ENCODE data around the gene ZNF503.

The ZNF503 gene

DNA sequence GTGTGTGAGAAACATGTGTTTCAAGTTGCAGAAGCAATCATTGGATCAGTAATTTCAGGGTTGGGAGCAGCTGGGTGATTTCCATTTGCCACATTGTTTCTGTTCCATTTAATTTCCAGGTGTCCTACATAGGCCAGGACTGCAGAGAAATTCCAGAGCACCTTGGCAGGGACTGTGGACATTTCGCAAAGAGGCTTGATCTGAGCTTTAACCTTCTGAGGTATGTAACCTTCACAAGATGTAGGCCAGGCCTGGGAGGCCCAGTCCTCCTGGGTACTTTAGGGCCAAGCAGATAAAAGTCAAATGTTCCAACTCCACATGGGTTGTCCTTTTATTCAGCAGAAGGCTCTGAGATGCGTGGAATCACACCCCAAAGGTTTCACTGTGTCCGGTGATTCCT lies 36.7 kb upstream of the ZNF503 start:
- Histone ChIP-seq H2BK120ac (ENCODE audit: insufficient read depth, low read length, poor library complexity) (no peak overlapping the region), H3K14ac (ENCODE audit: low read length) (no peak overlapping the region), H4K91ac (ENCODE audit: low read depth, low read length) (no peak overlapping the region), H4K8ac (ENCODE audit: low read depth, low read length) (no peak overlapping the region), H2BK12ac (ENCODE audit: low read length) (no peak overlapping the region), H3K18ac (ENCODE audit: low read length) (no peak overlapping the region), H3K27me3 (ENCODE audit: insufficient read depth, low read length) (no peaks in the 10 kb centered on the region), H3K27ac (ENCODE audit: low read depth, low read length) (no peak overlapping the region), H3K79me1 (ENCODE audit: low read length) (no peaks in the 10 kb centered on the region), H3K23ac (ENCODE audit: low read length) (no peak overlapping the region), H2AFZ (ENCODE audit: insufficient read depth, low read length, poor library complexity) (no peak overlapping the region), H3K4me2 (ENCODE audit: low read length) (no peak overlapping the region), H4K12ac (ENCODE audit: low read depth, low read length) (no peak overlapping the region), H2AK5ac (ENCODE audit: low read length) (no peak overlapping the region), H3K79me2 (ENCODE audit: control insufficient read depth, insufficient read depth, low read length, poor library complexity) (no peaks in the 10 kb centered on the region), H3K4ac (ENCODE audit: low read depth, low read length) (no peak overlapping the region), H3K4me1 (ENCODE audit: control insufficient read depth in 1 of 2, insufficient read depth in 2 of 2, low read length in 2 of 2) (peaks cover 0 to under 1% of the 10 kb centered on the region in 2 experiments), H3K36me3 (ENCODE audit: control insufficient read depth in 1 of 2, insufficient read depth in 2 of 2, low read length in 2 of 2) (no peaks in the 10 kb centered on the region), H3K9me3 (ENCODE audit: insufficient read depth, low read depth, low read length) (no peaks in the 10 kb centered on the region), H3K4me3 (ENCODE audit: low read depth, low read length) (no peak overlapping the region), H2BK5ac (ENCODE audit: low read depth, low read length, poor library complexity) (no peak overlapping the region), H3K9ac (ENCODE audit: low read length) (no peak overlapping the region)
- WGBS (ENCODE audit: extremely low coverage, insufficient coverage, insufficient read length), result no CpG with 5 or more reads among the region's 3 CpGs
- no peak for DNase-seq

DNA sequence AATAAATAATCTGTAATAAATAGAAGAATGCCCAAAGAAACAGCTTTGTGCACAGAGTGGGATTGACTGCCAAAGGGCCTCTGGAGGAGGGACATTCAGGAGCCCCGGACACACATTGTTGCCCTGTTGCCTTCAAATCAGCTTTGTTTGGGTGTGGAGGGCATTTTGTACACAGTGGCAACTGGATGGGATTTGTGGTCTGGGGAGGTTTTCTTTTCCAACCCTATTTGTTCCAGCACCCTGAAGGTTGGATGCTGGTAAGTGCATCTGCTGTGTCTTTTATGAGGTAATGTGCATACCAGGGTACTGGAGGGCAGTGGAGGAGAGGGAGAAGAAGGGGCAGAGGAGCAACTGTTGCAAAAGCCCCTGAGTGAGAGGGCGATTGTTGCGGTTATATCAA lies 36.1 kb upstream of the ZNF503 start:
- Histone ChIP-seq H3K18ac (ENCODE audit: low read length) (no peak overlapping the region), H3K4ac (ENCODE audit: low read depth, low read length) (no peak overlapping the region), H3K79me2 (ENCODE audit: control insufficient read depth, insufficient read depth, low read length, poor library complexity) (no peaks in the 10 kb centered on the region), H3K4me2 (ENCODE audit: low read length) (no peak overlapping the region), H3K36me3 (ENCODE audit: control insufficient read depth in 1 of 2, insufficient read depth in 2 of 2, low read length in 2 of 2) (no peaks in the 10 kb centered on the region), H2AFZ (ENCODE audit: insufficient read depth, low read length, poor library complexity) (no peak overlapping the region), H3K9ac (ENCODE audit: low read length) (no peak overlapping the region), H3K9me3 (ENCODE audit: insufficient read depth, low read depth, low read length) (no peaks in the 10 kb centered on the region), H3K27ac (ENCODE audit: low read depth, low read length) (no peak overlapping the region), H4K8ac (ENCODE audit: low read depth, low read length) (no peak overlapping the region), H2BK5ac (ENCODE audit: low read depth, low read length, poor library complexity) (no peak overlapping the region), H2BK12ac (ENCODE audit: low read length) (no peak overlapping the region), H4K12ac (ENCODE audit: low read depth, low read length) (no peak overlapping the region), H3K4me3 (ENCODE audit: low read depth, low read length) (no peak overlapping the region), H3K27me3 (ENCODE audit: insufficient read depth, low read length) (no peaks in the 10 kb centered on the region), H4K91ac (ENCODE audit: low read depth, low read length) (no peak overlapping the region), H2BK120ac (ENCODE audit: insufficient read depth, low read length, poor library complexity) (no peak overlapping the region), H3K14ac (ENCODE audit: low read length) (no peak overlapping the region), H3K79me1 (ENCODE audit: low read length) (peaks cover 2% of the 10 kb centered on the region), H2AK5ac (ENCODE audit: low read length) (no peak overlapping the region), H3K23ac (ENCODE audit: low read length) (no peak overlapping the region), H3K4me1 (ENCODE audit: control insufficient read depth in 1 of 2, insufficient read depth in 2 of 2, low read length in 2 of 2) (peaks cover under 1 to 4% of the 10 kb centered on the region in 2 experiments)
- WGBS (ENCODE audit: extremely low coverage, insufficient coverage, insufficient read length), result no CpG with 5 or more reads among the region's 3 CpGs
- DNase-seq, result no peak

DNA sequence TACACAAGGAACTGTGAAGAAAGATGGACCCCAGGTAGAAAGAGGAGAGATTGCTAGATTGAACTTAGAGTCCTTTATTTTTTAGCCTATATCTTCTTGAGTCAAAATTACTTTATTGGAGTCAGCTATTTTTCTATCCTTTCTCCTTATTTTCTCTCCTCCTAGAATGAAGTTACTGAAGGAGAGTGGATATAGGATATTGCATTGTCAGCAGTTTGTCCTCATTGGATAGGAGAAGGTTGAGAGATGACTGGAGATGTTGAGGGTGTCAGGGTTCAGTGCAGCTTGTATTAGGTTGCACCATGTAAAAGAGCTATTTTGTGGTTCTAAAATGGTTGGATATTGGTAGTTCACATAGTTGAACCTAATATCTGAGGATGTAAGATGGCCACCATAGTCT lies 35.3 kb upstream of the ZNF503 start:
- Histone ChIP-seq H3K27me3 (ENCODE audit: insufficient read depth, low read length) (no peaks in the 10 kb centered on the region), H2AK5ac (ENCODE audit: low read length) (no peak overlapping the region), H3K4me2 (ENCODE audit: low read length) (no peak overlapping the region), H3K79me2 (ENCODE audit: control insufficient read depth, insufficient read depth, low read length, poor library complexity) (no peaks in the 10 kb centered on the region), H3K36me3 (ENCODE audit: control insufficient read depth in 1 of 2, insufficient read depth in 2 of 2, low read length in 2 of 2) (no peaks in the 10 kb centered on the region), H2BK12ac (ENCODE audit: low read length) (no peak overlapping the region), H3K4me3 (ENCODE audit: low read depth, low read length) (no peak overlapping the region), H3K9ac (ENCODE audit: low read length) (no peak overlapping the region), H3K79me1 (ENCODE audit: low read length) (peaks cover 2% of the 10 kb centered on the region), H4K12ac (ENCODE audit: low read depth, low read length) (no peak overlapping the region), H3K23ac (ENCODE audit: low read length) (no peak overlapping the region), H2BK120ac (ENCODE audit: insufficient read depth, low read length, poor library complexity) (no peak overlapping the region), H3K27ac (ENCODE audit: low read depth, low read length) (no peak overlapping the region), H3K9me3 (ENCODE audit: insufficient read depth, low read depth, low read length) (no peaks in the 10 kb centered on the region), H3K4ac (ENCODE audit: low read depth, low read length) (no peak overlapping the region), H3K14ac (ENCODE audit: low read length) (no peak overlapping the region), H2BK5ac (ENCODE audit: low read depth, low read length, poor library complexity) (no peak overlapping the region), H4K91ac (ENCODE audit: low read depth, low read length) (no peak overlapping the region), H2AFZ (ENCODE audit: insufficient read depth, low read length, poor library complexity) (no peak overlapping the region), H4K8ac (ENCODE audit: low read depth, low read length) (no peak overlapping the region), H3K4me1 (ENCODE audit: control insufficient read depth in 1 of 2, insufficient read depth in 2 of 2, low read length in 2 of 2) (peaks cover 6 to 8% of the 10 kb centered on the region in 2 experiments), H3K18ac (ENCODE audit: low read length) (no peak overlapping the region)
- no peak for DNase-seq

DNA sequence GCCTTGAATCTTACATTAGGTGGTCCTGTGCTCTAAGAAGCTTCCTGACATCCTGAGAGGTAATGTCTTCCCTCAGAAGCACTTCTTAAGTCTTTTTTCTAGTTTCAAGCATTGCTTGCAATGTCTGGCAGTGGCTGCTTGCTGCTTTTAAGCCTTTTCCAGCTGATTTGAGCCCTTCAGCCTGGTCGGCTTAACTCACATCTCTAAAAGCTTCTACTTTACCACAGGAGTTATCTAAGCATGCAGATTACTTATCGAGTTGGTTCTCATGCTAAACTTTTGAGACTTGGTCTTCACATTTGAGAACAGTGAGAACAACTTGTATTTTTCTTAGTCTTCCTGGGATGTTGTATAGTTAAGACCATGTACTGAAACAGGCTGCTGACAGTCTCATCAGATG lies 33.7 kb upstream of the ZNF503 start:
- Histone ChIP-seq H4K8ac (ENCODE audit: low read depth, low read length) (no peak overlapping the region), H3K23ac (ENCODE audit: low read length) (no peak overlapping the region), H4K91ac (ENCODE audit: low read depth, low read length) (no peak overlapping the region), H4K12ac (ENCODE audit: low read depth, low read length) (no peak overlapping the region), H3K4ac (ENCODE audit: low read depth, low read length) (no peak overlapping the region), H2BK120ac (ENCODE audit: insufficient read depth, low read length, poor library complexity) (no peak overlapping the region), H3K27me3 (ENCODE audit: insufficient read depth, low read length) (no peaks in the 10 kb centered on the region), H2AFZ (ENCODE audit: insufficient read depth, low read length, poor library complexity) (no peak overlapping the region), H3K9ac (ENCODE audit: low read length) (no peak overlapping the region), H3K79me2 (ENCODE audit: control insufficient read depth, insufficient read depth, low read length, poor library complexity) (peaks cover 3% of the 10 kb centered on the region), H3K79me1 (ENCODE audit: low read length) (peaks cover 7% of the 10 kb centered on the region), H3K18ac (ENCODE audit: low read length) (no peak overlapping the region), H3K36me3 (ENCODE audit: control insufficient read depth in 1 of 2, insufficient read depth in 2 of 2, low read length in 2 of 2) (no peaks in the 10 kb centered on the region), H3K14ac (ENCODE audit: low read length) (no peak overlapping the region), H3K4me3 (ENCODE audit: low read depth, low read length) (no peak overlapping the region), H2AK5ac (ENCODE audit: low read length) (no peak overlapping the region), H2BK12ac (ENCODE audit: low read length) (no peak overlapping the region), H3K4me2 (ENCODE audit: low read length) (no peak overlapping the region), H2BK5ac (ENCODE audit: low read depth, low read length, poor library complexity) (no peak overlapping the region), H3K9me3 (ENCODE audit: insufficient read depth, low read depth, low read length) (no peaks in the 10 kb centered on the region), H3K27ac (ENCODE audit: low read depth, low read length) (no peak overlapping the region), H3K4me1 (ENCODE audit: control insufficient read depth in 1 of 2, insufficient read depth in 2 of 2, low read length in 2 of 2) (peaks cover 13 to 21% of the 10 kb centered on the region in 2 experiments)
- DNase-seq, result no peak
- no CpG with 5 or more reads among the region's 2 CpGs for WGBS (ENCODE audit: extremely low coverage, insufficient coverage, insufficient read length)
